Measurements from ENCODE around the gene ERBB2. TPM values are rescaled to one million over a fixed set of nuclear protein-coding genes. Genes with fewer than 3 reads are reported as not detected.
A peak's percentile ranks its signal among the peaks of the same experiment; 100 is the strongest.

ERBB2 gene
- total and polyA plus RNA-seq, 2 of the 13 experiments (the other 11 are each of a cell fraction or from before 2014, with no cell fraction given): 57.7 to 64.1 TPM

DNA sequence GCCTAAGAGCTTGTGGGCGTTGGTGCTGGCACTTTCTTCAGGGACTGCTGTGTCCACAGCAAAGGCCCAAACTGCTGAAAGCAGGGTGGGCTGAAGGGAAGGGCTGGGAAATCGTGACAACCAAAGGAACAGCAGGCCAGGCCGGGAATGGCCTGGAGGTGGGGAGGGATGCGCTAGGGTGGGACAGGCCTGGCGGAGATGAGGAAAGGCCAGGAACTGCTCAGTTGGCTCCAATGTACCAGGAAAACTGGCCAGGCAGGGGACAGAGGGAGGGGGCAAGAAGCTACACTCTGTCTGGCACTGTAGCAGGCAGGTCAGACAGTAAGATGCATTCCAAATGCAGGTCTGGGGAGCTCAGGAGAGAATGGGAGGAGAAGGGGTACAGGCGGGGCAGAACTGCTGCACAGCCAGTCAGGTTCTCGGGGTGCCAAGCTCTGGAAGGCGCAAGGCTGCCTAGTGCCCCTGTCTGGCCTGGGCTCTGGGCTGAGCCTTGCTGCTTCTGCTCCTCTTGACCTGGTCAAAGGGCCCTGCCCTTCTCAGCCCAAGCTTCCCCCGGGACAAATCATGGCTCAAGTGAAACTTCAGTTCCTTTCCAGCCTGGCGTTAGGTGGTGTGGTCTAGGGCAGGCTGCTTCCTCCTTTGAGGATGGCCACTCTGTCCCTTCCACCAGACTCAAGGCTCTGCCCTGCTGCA, 24.3 kb upstream of the ERBB2 start (continued):
- TF ChIP-seq, protein P1, sequence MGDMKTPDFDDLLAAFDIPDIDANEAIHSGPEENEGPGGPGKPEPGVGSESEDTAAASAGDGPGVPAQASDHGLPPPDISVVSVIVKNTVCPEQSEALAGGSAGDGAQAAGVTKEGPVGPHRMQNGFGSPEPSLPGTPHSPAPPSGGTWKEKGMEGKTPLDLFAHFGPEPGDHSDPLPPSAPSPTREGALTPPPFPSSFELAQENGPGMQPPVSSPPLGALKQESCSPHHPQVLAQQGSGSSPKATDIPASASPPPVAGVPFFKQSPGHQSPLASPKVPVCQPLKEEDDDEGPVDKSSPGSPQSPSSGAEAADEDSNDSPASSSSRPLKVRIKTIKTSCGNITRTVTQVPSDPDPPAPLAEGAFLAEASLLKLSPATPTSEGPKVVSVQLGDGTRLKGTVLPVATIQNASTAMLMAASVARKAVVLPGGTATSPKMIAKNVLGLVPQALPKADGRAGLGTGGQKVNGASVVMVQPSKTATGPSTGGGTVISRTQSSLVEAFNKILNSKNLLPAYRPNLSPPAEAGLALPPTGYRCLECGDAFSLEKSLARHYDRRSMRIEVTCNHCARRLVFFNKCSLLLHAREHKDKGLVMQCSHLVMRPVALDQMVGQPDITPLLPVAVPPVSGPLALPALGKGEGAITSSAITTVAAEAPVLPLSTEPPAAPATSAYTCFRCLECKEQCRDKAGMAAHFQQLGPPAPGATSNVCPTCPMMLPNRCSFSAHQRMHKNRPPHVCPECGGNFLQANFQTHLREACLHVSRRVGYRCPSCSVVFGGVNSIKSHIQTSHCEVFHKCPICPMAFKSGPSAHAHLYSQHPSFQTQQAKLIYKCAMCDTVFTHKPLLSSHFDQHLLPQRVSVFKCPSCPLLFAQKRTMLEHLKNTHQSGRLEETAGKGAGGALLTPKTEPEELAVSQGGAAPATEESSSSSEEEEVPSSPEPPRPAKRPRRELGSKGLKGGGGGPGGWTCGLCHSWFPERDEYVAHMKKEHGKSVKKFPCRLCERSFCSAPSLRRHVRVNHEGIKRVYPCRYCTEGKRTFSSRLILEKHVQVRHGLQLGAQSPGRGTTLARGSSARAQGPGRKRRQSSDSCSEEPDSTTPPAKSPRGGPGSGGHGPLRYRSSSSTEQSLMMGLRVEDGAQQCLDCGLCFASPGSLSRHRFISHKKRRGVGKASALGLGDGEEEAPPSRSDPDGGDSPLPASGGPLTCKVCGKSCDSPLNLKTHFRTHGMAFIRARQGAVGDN (CRISPR knock-in tag; IDR thresholded peaks at IDR 0.05): peak; percentile 60; the same call in 1 of the 2 replicates
- TF ChIP-seq SIX1 (CRISPR knock-in tag; IDR thresholded peaks at IDR 0.05; ENCODE audit: borderline replicate concordance) (no peak), NR1H2 (CRISPR knock-in tag; IDR thresholded peaks at IDR 0.05; ENCODE audit: borderline replicate concordance, low read depth) (no peak), ZFX (CRISPR knock-in tag; IDR thresholded peaks at IDR 0.05; ENCODE audit: low read depth) (peak; percentile 58), RBFOX2 (IDR thresholded peaks at IDR 0.05; ENCODE audit: low read depth, low read length) (no peak), KLF13 (CRISPR knock-in tag; IDR thresholded peaks at IDR 0.05) (no peak), ZNF207 (IDR thresholded peaks at IDR 0.05; ENCODE audit: borderline replicate concordance) (no peak), SALL1 (CRISPR knock-in tag; IDR thresholded peaks at IDR 0.05) (0 out of 2 replicates have a peak, but pooled peaks have one; percentile 9), ZNF496 (CRISPR knock-in tag; IDR thresholded peaks at IDR 0.05; ENCODE audit: insufficient replicate concordance) (no peak), NCOA2 (CRISPR knock-in tag; IDR thresholded peaks at IDR 0.05) (no peak), ZNF12 (CRISPR knock-in tag; IDR thresholded peaks at IDR 0.05) (no peak)
- TF ChIP-seq, protein P2, sequence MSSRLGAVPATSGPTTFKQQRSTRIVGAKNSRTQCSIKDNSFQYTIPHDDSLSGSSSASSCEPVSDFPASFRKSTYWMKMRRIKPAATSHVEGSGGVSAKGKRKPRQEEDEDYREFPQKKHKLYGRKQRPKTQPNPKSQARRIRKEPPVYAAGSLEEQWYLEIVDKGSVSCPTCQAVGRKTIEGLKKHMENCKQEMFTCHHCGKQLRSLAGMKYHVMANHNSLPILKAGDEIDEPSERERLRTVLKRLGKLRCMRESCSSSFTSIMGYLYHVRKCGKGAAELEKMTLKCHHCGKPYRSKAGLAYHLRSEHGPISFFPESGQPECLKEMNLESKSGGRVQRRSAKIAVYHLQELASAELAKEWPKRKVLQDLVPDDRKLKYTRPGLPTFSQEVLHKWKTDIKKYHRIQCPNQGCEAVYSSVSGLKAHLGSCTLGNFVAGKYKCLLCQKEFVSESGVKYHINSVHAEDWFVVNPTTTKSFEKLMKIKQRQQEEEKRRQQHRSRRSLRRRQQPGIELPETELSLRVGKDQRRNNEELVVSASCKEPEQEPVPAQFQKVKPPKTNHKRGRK (CRISPR knock-in tag; IDR thresholded peaks at IDR 0.05): no peak
- TF ChIP-seq, protein P3, sequence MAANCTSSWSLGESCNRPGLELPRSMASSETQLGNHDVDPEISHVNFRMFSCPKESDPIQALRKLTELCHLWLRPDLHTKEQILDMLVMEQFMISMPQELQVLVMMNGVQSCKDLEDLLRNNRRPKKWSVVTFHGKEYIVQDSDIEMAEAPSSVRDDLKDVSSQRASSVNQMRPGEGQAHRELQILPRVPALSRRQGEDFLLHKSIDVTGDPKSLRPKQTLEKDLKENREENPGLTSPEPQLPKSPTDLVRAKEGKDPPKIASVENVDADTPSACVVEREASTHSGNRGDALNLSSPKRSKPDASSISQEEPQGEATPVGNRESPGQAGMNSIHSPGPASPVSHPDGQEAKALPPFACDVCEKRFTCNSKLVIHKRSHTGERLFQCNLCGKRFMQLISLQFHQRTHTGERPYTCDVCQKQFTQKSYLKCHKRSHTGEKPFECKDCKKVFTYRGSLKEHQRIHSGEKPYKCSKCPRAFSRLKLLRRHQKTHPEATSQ (CRISPR knock-in tag; IDR thresholded peaks at IDR 0.05; ENCODE audit: borderline replicate concordance): no peak
- TF ChIP-seq, protein P4, sequence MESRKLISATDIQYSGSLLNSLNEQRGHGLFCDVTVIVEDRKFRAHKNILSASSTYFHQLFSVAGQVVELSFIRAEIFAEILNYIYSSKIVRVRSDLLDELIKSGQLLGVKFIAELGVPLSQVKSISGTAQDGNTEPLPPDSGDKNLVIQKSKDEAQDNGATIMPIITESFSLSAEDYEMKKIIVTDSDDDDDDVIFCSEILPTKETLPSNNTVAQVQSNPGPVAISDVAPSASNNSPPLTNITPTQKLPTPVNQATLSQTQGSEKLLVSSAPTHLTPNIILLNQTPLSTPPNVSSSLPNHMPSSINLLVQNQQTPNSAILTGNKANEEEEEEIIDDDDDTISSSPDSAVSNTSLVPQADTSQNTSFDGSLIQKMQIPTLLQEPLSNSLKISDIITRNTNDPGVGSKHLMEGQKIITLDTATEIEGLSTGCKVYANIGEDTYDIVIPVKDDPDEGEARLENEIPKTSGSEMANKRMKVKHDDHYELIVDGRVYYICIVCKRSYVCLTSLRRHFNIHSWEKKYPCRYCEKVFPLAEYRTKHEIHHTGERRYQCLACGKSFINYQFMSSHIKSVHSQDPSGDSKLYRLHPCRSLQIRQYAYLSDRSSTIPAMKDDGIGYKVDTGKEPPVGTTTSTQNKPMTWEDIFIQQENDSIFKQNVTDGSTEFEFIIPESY (CRISPR knock-in tag; IDR thresholded peaks at IDR 0.05): peak; percentile 95
- TF ChIP-seq, protein P5, sequence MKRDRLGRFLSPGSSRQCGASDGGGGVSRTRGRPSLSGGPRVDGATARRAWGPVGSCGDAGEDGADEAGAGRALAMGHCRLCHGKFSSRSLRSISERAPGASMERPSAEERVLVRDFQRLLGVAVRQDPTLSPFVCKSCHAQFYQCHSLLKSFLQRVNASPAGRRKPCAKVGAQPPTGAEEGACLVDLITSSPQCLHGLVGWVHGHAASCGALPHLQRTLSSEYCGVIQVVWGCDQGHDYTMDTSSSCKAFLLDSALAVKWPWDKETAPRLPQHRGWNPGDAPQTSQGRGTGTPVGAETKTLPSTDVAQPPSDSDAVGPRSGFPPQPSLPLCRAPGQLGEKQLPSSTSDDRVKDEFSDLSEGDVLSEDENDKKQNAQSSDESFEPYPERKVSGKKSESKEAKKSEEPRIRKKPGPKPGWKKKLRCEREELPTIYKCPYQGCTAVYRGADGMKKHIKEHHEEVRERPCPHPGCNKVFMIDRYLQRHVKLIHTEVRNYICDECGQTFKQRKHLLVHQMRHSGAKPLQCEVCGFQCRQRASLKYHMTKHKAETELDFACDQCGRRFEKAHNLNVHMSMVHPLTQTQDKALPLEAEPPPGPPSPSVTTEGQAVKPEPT (CRISPR knock-in tag; IDR thresholded peaks at IDR 0.05; ENCODE audit: low read depth): no peak
